Spleen (tissue), 11 donors: ENCODE data around the gene CBY3. TPM values are rescaled to one million over a fixed set of nuclear protein-coding genes. Genes with fewer than 3 reads are reported as not detected.

Experiments used
- DNase-seq: peaks from one replicate; pipeline ENCODE4 v3.0.0-alpha.2; 2020
- H3K27ac ChIP-seq, 8 donors: fragments of 200-600 bp; sonication (generic) in 7 of 8; 1 replicate in 4 of 8; 2 replicates in 4 of 8; pipeline versions ENCODE4 v1.5.0 to v1.8.0; 2016 to 2021; ENCODE audit warnings: inconsistent platforms in 4 of 8, mild to moderate bottlenecking in 4 of 8, moderate library complexity in 1 of 8
- H3K27me3 ChIP-seq, 7 donors: fragments of 200-600 bp; sonication (generic) in 6 of 7; replicated peaks in 1 of 7; 1 replicate in 4 of 7; 2 replicates in 3 of 7; pipeline versions ENCODE4 v1.5.0 to v1.8.0; 2016 to 2021; ENCODE audit warnings: inconsistent platforms in 3 of 7, mild to moderate bottlenecking in 1 of 7
- H3K36me3 ChIP-seq, 6 donors: fragments of 200-600 bp; sonication (generic) in 5 of 6; 1 replicate in 4 of 6; 2 replicates in 2 of 6; pipeline versions ENCODE4 v1.5.0 to v1.8.0; 2016 to 2021; ENCODE audit warnings: inconsistent platforms in 2 of 6
- H3K4me1 ChIP-seq, 6 donors: fragments of 200-600 bp; sonication (generic) in 5 of 6; 1 replicate in 3 of 6; 2 replicates in 3 of 6; pipeline versions ENCODE4 v1.5.0 to v1.8.0; 2016 to 2021; ENCODE audit warnings: inconsistent platforms in 3 of 6
- H3K4me3 ChIP-seq, 8 donors: fragments of 200-600 bp; sonication (generic) in 7 of 8; 1 replicate in 4 of 8; 2 replicates in 4 of 8; pipeline versions ENCODE4 v1.5.0 to v1.8.0; 2016 to 2021; ENCODE audit warnings: inconsistent platforms in 4 of 8, mild to moderate bottlenecking in 4 of 8, moderate library complexity in 2 of 8
- H3K9me3 ChIP-seq, 8 donors: fragments of 200-600 bp; sonication (generic) in 7 of 8; 1 replicate in 4 of 8; 2 replicates in 4 of 8; pipeline versions ENCODE4 v1.5.0 to v1.8.0; 2016 to 2021; ENCODE audit warnings: inconsistent platforms in 4 of 8
- CTCF ChIP-seq, 11 experiments: fragments of 200-600 bp in 7 of 11; fragments of 450-650 bp in 4 of 11; sonication (generic) in 4 of 11; IDR thresholded peaks in 8 of 11; conservative IDR thresholded peaks in 3 of 11; 1 replicate in 7 of 11; 2 replicates in 4 of 11; pipeline versions ENCODE4 v1.4.0 to v1.8.0; 2016 to 2021; ENCODE audit warnings: antibody characterized with exemption in 11 of 11, inconsistent platforms in 4 of 11, mild to moderate bottlenecking in 1 of 11
- POLR2A ChIP-seq, 3 donors: fragments of 450-650 bp; IDR thresholded peaks; one replicate each; pipeline ENCODE4 v1.5.1; 2017; ENCODE audit warnings: antibody characterized with exemption in 3 of 3, mild to moderate bottlenecking in 1 of 3
- POLR2AphosphoS5 ChIP-seq, 3 donors: sonication (generic); formaldehyde crosslinking; IDR thresholded peaks; one replicate each; pipeline ENCODE4 v1.5.1; 2017; ENCODE audit warnings: antibody characterized with exemption in 3 of 3
- WGBS, 5 donors: extraction: QIAGEN DNeasy Blood & Tissue Kit in 3 of 5; methylation state at CpG; one replicate each; pipeline versions ENCODE4 v1.1.5 to v1.1.7; 2013 to 2018; 5-methylcytosine and 5-hydroxymethylcytosine counted together
- intact Hi-C: fragments of 100-400 bp; cut with DNase I; formaldehyde crosslinking; loops from one replicate; pipeline ENCODE4 v1.15.0; 2023; ENCODE audit warnings: low total_unique reads
- polyA plus RNA-seq, 3 donors: library from polyadenylated mRNA; stranded (reverse); fragments of 200-250 nt; gene quantifications; one replicate each; pipeline ENCODE4 v1.2.1, GENCODE V29; 2013
- total RNA-seq, 7 donors: library from RNA; depleted of rRNA in 3 of 7; stranded (reverse); fragments of >200 nt in 3 of 7; fragmentation: NEBNext Ultra II Directional in 4 of 7; extraction: Animal tissue kit (Norgen Biotek cat#: 25700) in 4 of 7; gene quantifications; one replicate each; pipeline versions ENCODE4 v1.1.0 to v1.2.1, GENCODE V29; 2016 to 2021
- donor health status: healthy with polysubstance abuse.
- donor health status: DM: no; HTN: no; CAD: no; lungs with moderate emphysema.
- donor health status: DM: no; HTN: no; CAD: no.
- donor health status: Bipolar disorder and iron deficiency.
- donor health status: healthy.
- donor health status: DM: no; HTN: no; CAD: no.
- donor health status: DM: yes; HTN: yes; CAD: no.

The CBY3 gene
- total and polyA plus RNA-seq, 10 donors = 0.12 to 1.6 TPM; not detected in 8

DNA sequence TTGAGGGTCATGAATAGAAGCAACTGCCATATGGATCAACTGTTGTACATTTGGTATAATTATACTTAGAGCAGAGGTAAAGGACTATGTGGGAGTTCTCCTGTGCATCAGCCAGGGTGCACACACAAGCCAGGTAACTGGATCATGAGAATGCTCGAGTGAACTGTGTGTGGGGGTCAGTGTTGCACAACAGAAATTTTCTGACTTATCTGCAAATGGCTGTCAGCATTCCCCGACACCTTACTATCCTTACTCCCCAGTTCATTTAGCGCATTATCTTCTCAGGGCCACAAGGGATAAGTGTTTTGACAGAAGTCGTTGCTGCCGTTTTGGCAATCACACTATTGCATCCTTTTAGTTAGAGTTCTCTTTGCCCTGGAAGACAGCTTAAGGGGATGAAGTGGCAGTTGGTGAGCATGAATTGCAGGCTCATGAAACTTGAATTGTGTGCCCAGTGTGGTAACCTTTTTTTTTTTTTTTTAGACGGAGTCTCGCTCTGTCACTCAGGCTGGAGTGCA, 19.6 kb upstream of the CBY3 start:
- no peak for DNase-seq
- H3K4me3 ChIP-seq = peak overlapping the region; percentile 53 to 90 (median 80)
- H3K27me3 ChIP-seq = no peaks in the 10 kb centered on the region
- peaks cover 20 to 88% (median 66%) of the 10 kb centered on the region in 6 donors for H3K4me1 ChIP-seq
- peaks cover 0 to 42% (median 14%) of the 10 kb centered on the region in 6 donors for H3K36me3 ChIP-seq
- no peak for TF ChIP-seq CTCF (IDR thresholded peaks at IDR 0.05 in 8 of 11, conservative IDR thresholded peaks at IDR 0.05 in 3 of 11)
- TF ChIP-seq POLR2A (IDR thresholded peaks at IDR 0.05) = no peak
- TF ChIP-seq POLR2AphosphoS5 (IDR thresholded peaks at IDR 0.05) = no peak
- H3K9me3 ChIP-seq = no peaks in the 10 kb centered on the region
- intact Hi-C loops = no loop called here
- H3K27ac ChIP-seq = peak overlapping the region; percentile 27 to 99 (median 98)
- 25 to 56% (median 42%) methylated on average over 7 of the region's 7 CpGs for WGBS, 5 donors

DNA sequence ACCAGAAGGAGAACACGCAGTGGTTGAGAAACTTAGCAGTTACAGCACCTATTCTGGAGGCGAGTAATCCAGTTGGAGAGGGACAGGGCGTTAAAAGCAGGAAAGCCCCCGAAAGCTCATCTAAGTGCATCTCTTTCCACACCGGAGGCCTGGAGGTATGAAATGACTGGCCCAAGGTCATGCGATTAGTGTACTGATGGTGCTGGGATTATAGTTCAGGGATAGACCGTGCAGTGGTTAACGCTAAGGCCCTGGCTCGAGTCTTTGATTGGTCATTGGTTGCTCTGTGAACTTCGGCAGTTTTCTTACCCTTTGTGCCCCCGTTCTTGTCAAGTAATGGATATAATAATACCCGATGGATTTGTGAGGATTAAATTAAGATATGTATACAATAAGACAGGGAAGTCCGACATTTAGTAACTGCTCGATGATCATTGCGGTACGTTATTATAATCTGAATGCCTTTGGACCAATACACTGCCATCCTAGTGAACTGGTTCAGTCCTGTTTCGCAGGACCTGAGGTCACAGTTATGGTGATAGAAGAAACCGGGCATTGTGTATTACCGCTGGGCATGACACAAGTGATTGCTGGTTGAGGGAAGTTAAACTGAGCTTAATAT, 18.9 kb upstream of the CBY3 start:
- Histone ChIP-seq H3K4me3 (peak overlapping the region; percentile 53 to 90 (median 80)), H3K27me3 (no peaks in the 10 kb centered on the region), H3K4me1 (peaks cover 20 to 82% (median 61%) of the 10 kb centered on the region in 6 donors), H3K9me3 (no peaks in the 10 kb centered on the region), H3K36me3 (peaks cover 0 to 34% (median 9%) of the 10 kb centered on the region in 6 donors), H3K27ac (peak overlapping the region; percentile 93 to 99 (median 98))
- DNase-seq = no peak
- intact Hi-C loops = loop anchor here (5.0 kb wide), 1 partner anchor 77 kb away; the partner anchor contains the start of gene HNRNPH1
- WGBS, 5 donors = 0 to 2% (median 1%) methylated on average over 19 of the region's 19 CpGs
- TF ChIP-seq POLR2AphosphoS5 (IDR thresholded peaks at IDR 0.05) (no peak), POLR2A (IDR thresholded peaks at IDR 0.05) (no peak), CTCF (IDR thresholded peaks at IDR 0.05 in 8 of 11, conservative IDR thresholded peaks at IDR 0.05 in 3 of 11) (no peak)

GRCh38 chr5:179698935-179699615, 18.2 kb upstream of the CBY3 start, which contains the start of gene CANX:
Gene CANX, plus strand, starts transcription at chr5:179698967. Its CDS starts 6,715 bp downstream, at chr5:179705682.
- intact Hi-C loops = loop anchor here (5.0 kb wide), 1 partner anchor 77 kb away; the partner anchor contains the start of gene HNRNPH1
- Histone ChIP-seq H3K36me3 (peaks cover 0 to 28% (median 4%) of the 10 kb centered on the region in 6 donors), H3K27me3 (no peaks in the 10 kb centered on the region), H3K9me3 (no peaks in the 10 kb centered on the region), H3K27ac (peak within 1 kb of the TSS; percentile 93 to 99 (median 98)), H3K4me1 (peaks cover 20 to 81% (median 60%) of the 10 kb centered on the region in 6 donors), H3K4me3 (peak within 1 kb of the TSS; percentile 65 to 90 (median 82))
- peak in 2 of 3 donors; percentile 86 to 89 for TF ChIP-seq POLR2A (IDR thresholded peaks at IDR 0.05)
- peak; percentile 96 to 99 (median 97) for TF ChIP-seq POLR2AphosphoS5 (IDR thresholded peaks at IDR 0.05)
- TF ChIP-seq CTCF (IDR thresholded peaks at IDR 0.05 in 8 of 11, conservative IDR thresholded peaks at IDR 0.05 in 3 of 11) = no peak
- DNase-seq = no peak
- WGBS, 5 donors = 0 to 1% (median 1%) methylated on average over 25 to 58 of the region's 58 CpGs
